MV-4-11 (cell line): ENCODE results near the gene CELA2A.
"Not testable (repeated sequence)": the region's sequence is repeated elsewhere in the genome, so short reads cannot be mapped to it uniquely, and the experiment has no call there.

ENCODE experiments used
- DNase-seq: peaks from one replicate; lab custom pipeline; 2025; lab: John Stamatoyannopoulos, UW

Gene CELA2A

GRCh38 chr1:15445390-15446122, 11.0 kb upstream of the CELA2A start:
- DNase-seq: peak; percentile 48

- no peak for DNase-seq
Measured at GRCh38 chr1:15446212-15446611, 10.3 kb upstream of the CELA2A start.

DNA sequence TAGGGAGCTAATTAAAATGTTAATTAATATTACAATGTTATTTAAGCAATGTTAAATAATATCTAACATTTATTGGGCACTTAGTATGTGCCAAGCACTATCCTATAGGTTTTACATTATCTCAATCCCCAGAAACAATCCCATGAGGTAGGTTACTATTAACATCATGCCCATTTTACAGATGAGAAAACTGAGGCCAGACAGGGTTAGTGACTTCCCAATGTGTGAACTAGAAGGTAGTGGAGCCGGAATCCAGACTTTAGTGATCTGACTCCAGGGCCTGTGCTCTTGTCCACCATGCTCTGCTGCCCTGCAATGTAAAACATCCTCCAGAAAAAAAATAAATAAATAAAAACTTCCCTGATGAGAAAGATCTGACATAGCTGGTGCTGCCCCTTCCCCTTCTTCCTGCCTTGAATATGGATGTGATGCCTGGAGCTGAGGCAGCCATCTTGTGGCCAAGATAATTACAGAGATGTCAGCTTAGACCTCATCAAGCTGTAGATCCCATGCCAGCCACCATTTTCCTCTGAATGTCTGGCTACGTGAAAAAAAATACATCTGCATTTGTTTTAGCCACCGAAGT, 7.6 kb upstream of the CELA2A start:
- DNase-seq: no peak

- DNase-seq: no peak
Measured at GRCh38 chr1:15449567-15449966, 7.0 kb upstream of the CELA2A start.

DNA sequence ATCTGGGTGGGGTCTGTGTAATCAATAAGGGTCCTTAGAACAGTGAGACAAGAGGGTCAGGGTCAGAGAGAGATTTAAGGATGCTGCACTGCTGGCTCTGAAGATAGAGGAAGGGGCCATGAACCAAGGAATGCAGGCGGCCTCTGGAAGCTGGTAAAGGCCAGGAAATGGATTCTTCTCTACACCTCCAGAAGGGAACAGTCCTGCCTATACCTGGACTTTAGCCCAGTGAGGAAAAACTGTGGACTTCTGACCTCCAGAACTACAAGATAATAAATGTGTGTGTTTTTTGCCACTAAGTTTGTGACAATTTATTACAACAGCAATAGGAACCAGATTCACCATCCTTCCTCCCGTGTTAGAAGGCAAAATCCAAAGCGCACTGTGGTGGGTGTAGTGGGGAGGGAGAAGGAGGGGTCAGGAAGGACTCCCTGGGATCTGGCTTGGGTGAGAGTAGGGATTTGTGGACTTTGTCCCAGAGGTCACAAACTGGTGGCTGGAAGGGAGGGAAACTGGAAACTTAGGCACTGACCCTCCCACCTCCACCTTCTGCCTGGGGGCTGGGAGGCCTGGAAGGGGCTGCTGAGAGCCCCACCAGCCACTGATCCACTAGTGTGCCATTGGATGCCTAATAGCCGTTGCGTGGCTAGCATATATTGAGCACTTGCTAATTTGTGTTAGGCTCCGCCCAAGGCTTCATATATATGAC, 5.4 kb upstream of the CELA2A start:
- DNase-seq: no peak

DNA sequence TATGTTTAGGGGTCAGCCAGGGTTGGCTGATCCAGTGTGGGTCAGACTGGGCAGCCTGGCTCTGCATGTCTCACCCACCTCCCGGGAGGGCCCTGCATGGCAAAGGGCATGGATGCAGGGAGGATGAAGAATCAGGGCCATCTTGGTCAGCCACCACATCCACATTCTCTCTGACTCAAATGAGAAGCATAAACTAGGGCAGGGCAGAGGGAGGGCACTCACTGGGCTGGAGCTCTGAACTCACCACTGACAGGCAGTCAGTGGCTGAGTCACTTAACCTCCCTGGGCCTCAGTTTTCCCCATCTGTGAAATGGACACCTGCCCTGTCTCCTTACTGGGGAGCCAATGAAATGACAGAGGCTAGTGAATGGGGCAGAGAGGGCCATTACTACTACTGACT, 4.3 kb upstream of the CELA2A start:
- DNase-seq: no peak

DNA sequence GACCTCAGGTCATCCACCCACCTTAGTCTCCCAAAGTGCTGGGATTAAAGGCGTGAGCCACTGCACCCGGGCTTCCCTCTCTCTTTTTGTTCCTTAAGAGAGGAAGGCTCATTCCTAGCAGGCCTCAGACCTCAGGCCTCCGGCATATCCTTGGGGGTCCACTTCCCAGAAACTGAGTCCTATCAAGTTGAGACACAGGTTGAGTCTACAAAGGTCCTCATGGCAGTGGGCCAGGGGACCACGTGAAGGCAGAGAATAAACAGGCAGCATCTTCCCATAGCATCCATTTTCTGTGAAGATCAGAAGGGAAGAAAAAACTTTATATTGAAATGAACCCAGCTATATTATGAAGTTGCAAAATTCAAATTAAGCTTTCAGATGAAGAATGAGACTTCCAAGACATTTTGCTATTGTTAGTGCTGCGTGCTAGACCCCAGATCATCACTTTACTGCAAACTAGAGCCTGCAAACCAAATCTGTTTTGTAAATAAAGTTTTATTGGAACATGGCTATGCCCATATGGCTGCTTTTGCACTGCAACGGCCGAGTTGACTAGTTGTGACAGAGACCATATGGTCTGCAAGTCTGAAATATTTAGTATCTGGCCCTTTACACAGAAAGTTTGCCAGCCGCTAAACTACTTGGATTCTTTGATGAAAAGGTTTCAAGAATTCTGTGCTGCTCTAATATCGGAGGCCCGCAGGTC, 3.5 kb upstream of the CELA2A start:
- DNase-seq: no peak

GRCh38 chr1:15453734-15454133, 2.8 kb upstream of the CELA2A start:
- DNase-seq: no peak

GRCh38 chr1:15454256-15454655, 2.3 kb upstream of the CELA2A start:
- DNase-seq: peak; percentile 46

GRCh38 chr1:15455522-15455921, 1.0 kb upstream of the CELA2A start:
- DNase-seq: peak; percentile 92

GRCh38 chr1:15457585-15457984, 1.1 kb downstream of the CELA2A start:
- no peak for DNase-seq

- DNase-seq: not testable (repeated sequence)
Measured at GRCh38 chr1:15458388-15458787, 1.9 kb downstream of the CELA2A start.

DNA sequence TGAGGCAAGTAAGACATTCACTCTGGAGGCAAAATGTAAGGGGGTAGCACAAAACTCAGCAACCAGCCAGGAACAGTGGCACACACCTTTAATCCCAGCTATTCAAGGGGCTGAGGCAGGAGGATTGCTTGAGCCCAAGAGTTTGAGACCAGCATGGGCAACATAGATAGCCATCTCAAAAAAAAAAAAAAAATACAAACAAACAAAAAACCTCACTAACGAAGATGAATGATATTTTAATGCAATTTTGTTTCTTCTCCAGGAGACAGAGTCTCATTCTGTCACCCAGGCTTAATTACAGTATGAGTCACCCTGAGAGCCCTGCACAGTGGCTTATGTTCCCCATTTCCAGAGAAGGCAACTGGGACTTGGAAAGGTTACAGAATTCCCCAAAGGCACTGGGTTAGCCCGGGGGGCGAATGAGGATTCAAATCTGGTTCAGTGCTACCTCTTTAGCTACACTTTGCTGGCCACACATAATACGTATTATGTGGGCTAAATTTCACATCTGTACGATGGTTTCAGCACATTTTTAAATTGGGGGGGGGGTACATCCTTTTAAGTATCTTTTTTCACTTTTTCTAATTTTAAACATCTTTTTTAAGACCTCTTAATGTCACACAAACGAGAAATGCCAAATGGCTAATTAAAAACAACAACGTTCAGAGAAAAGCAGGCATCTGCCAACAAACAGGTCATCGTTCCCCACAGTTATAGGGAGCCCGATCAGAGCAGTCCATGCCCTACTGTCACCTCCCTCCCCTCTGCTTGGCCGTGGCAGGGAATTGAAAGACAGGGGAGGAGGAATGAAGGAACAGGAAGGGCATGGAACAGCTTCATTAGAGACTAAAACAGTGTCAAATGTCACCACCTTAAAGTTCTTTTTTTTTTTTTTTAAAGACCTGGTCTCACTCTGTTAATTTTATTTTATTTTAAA, 3.5 kb downstream of the CELA2A start:
- peak; percentile 35 for DNase-seq

DNA sequence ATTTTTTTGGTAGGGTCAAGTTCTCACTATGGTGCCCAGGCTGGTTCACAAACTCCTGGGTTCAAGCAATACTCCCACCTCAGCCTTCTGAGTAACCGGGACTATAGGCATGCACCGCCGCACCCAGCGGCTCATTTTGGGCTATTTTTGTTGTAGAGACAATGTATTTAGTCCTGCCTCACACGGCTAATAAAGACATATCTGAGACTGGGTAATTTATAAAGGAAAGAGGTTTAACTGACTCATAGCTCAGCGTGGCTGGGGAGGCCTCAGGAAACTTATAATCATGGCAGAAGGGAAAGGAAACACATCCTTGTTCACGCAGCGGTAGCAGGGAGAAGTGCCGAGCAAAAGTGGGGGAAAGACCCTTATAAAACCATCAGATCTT, 4.2 kb downstream of the CELA2A start:
- DNase-seq: no peak

DNA sequence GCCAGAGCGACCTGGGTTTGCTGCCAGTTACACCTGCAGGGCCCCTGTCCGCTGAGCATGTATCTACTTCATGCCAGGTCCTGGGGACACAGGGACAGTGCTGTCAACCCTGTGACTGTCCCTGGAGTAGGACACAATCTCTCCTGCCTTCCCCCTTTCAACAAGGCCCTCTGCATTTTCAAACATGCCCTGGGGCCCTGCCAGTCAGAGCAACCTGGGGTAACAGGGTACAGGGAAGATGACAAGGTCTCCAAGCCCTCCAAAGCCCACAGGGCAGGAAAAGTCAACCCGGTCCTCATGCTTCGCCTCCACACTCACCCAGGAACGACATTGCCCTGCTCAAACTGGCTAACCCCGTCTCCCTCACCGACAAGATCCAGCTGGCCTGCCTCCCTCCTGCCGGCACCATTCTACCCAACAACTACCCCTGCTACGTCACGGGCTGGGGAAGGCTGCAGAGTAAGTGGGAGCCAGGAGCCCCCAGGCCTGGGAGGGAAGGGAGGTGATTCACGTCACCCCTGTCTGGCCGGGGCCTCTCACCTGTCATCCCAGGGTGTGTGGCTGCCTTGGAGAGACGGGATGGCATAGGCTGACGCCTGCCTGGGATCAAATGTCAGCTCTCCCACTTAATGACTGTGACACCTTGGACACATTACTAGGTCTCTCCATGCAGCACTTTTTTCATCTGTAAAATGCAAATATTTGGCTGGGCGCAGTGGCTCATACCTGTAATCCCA, 6.7 kb downstream of the CELA2A start:
- not testable (repeated sequence) for DNase-seq

- not testable (repeated sequence) for DNase-seq
Measured at GRCh38 chr1:15463926-15464322, 7.4 kb downstream of the CELA2A start.

- peak; percentile 66 for DNase-seq
Measured at GRCh38 chr1:15465674-15466073, 9.1 kb downstream of the CELA2A start.

- not testable (repeated sequence) for DNase-seq
Measured at GRCh38 chr1:15466955-15467625, 10.6 kb downstream of the CELA2A start.

- DNase-seq: no peak
Measured at GRCh38 chr1:15468145-15468544, 11.6 kb downstream of the CELA2A start.

- DNase-seq: no peak
Measured at GRCh38 chr1:15469361-15469760, 12.8 kb downstream of the CELA2A start.
